IMR-90 (cell line): ENCODE results near the gene FKBP1B. TPM values are rescaled to one million over a fixed set of nuclear protein-coding genes. Genes with fewer than 3 reads are reported as not detected.

Experiments
- ATAC-seq: fragments of 200-7000 bp; cut with Tn5 transposase; 2 replicates; pipeline ENCODE4 v1.9.1; 2020; ENCODE audit warnings: low read depth, mild to moderate bottlenecking, moderate library complexity
- BruUV-seq: library from RNA; stranded (reverse); fragments of 400-500 nt; replicated peaks from 2 replicates; lab custom pipeline; 2021; lab: Mats Ljungman, UMichigan
- CTCF ChIA-PET: fragments of 300-600 bp; formaldehyde crosslinking; extraction: SDS; loops from one replicate; lab custom pipeline; 2021; ENCODE audit warnings: antibody characterized with exemption; lab: Yijun Ruan, JAX
- POLR2A ChIA-PET: fragments of 300-600 bp; sonication (Branson Sonifier 250); formaldehyde crosslinking; loops from one replicate; lab custom pipeline; 2022; ENCODE audit warnings: antibody characterized with exemption; ENCODE audit not compliant: unreplicated experiment; lab: Charles Lee
- DNase-seq: peaks from one replicate; pipeline ENCODE4 v3.0.0; 2013
- H2AFZ ChIP-seq: replicated peaks from 2 replicates; pipeline ENCODE3; 2013; ENCODE audit warnings: low read length, mild to moderate bottlenecking; ENCODE audit not compliant: poor library complexity
- H2AK5ac ChIP-seq: 2 replicates; pipeline ENCODE4 v1.6.1; 2013; ENCODE audit warnings: low read depth, low read length, inconsistent platforms
- H2AK9ac ChIP-seq: replicated peaks from 2 replicates; pipeline ENCODE3; 2013; ENCODE audit warnings: mild to moderate bottlenecking, low read depth, low read length, moderate library complexity; ENCODE audit not compliant: poor library complexity
- H2BK120ac ChIP-seq: 2 replicates; pipeline ENCODE4 v1.6.1; 2013; ENCODE audit warnings: low read depth, low read length, inconsistent platforms
- H2BK15ac ChIP-seq: 3 replicates; pipeline ENCODE4 v1.6.1; 2013; ENCODE audit warnings: low read depth, low read length, inconsistent platforms
- H2BK20ac ChIP-seq: 2 replicates; pipeline ENCODE4 v1.6.1; 2013; ENCODE audit warnings: low read depth, mild to moderate bottlenecking, inconsistent platforms, low read length, moderate library complexity
- H2BK5ac ChIP-seq: 2 replicates; pipeline ENCODE4 v1.6.1; 2013; ENCODE audit warnings: mild to moderate bottlenecking, low read depth, low read length, inconsistent platforms; ENCODE audit not compliant: poor library complexity, severe bottlenecking
- H3K14ac ChIP-seq: replicated peaks from 2 replicates; pipeline ENCODE4 v1.6.1; 2013; ENCODE audit warnings: low read depth, low read length, inconsistent platforms
- H3K18ac ChIP-seq: 2 replicates; pipeline ENCODE4 v1.6.1; 2013; ENCODE audit warnings: low read depth, low read length, control low read depth
- H3K23ac ChIP-seq: 2 replicates; pipeline ENCODE4 v1.6.1; 2013; ENCODE audit warnings: low read depth, low read length, inconsistent platforms
- H3K27ac ChIP-seq: 2 replicates; pipeline ENCODE4 v1.5.1; 2013; ENCODE audit warnings: mild to moderate bottlenecking, control low read depth, low read length; ENCODE audit not compliant: insufficient read depth
- H3K27me3 ChIP-seq: 2 replicates; pipeline ENCODE4 v1.6.1; 2013; ENCODE audit warnings: low read length; ENCODE audit not compliant: control insufficient read depth, insufficient read depth
- H3K36me3 ChIP-seq: 2 replicates; pipeline ENCODE4 v1.6.1; 2013; ENCODE audit warnings: low read length, mixed read lengths; ENCODE audit not compliant: control insufficient read depth, insufficient read depth
- H3K4ac ChIP-seq: 2 replicates; pipeline ENCODE4 v1.6.1; 2013; ENCODE audit warnings: low read depth, low read length, inconsistent platforms
- H3K4me1 ChIP-seq: 2 replicates; pipeline ENCODE4 v1.6.1; 2013; ENCODE audit warnings: low read length, mixed read lengths; ENCODE audit not compliant: control insufficient read depth, insufficient read depth
- H3K4me2 ChIP-seq: 2 replicates; pipeline ENCODE4 v1.6.1; 2013; ENCODE audit warnings: low read depth, mild to moderate bottlenecking, control low read depth, low read length, moderate library complexity
- H3K4me3 ChIP-seq: 2 replicates; pipeline ENCODE4 v1.5.1; 2013; ENCODE audit warnings: low read depth, mild to moderate bottlenecking, control low read depth, low read length, moderate library complexity; ENCODE audit not compliant: insufficient read depth
- H3K56ac ChIP-seq: 2 replicates; pipeline ENCODE4 v1.6.1; 2013; ENCODE audit warnings: low read length, inconsistent platforms; ENCODE audit not compliant: insufficient read depth; ENCODE audit errors: extremely low read depth
- H3K79me1 ChIP-seq, 2 experiments: 2 replicates each; pipeline ENCODE4 v1.6.1; 2013; ENCODE audit warnings: low read length in 2 of 2, inconsistent platforms in 1 of 2, low read depth in 1 of 2
- H3K9ac ChIP-seq: 2 replicates; pipeline ENCODE4 v1.6.1; 2013; ENCODE audit warnings: low read depth, low read length, control low read depth
- H3K9me1 ChIP-seq: 2 replicates; pipeline ENCODE4 v1.6.1; 2013; ENCODE audit warnings: low read length, inconsistent platforms; ENCODE audit not compliant: insufficient read depth
- H3K9me3 ChIP-seq: 2 replicates; pipeline ENCODE4 v1.6.1; 2013; ENCODE audit warnings: low read length; ENCODE audit not compliant: control insufficient read depth, insufficient read depth
- H4K20me1 ChIP-seq: 2 replicates; pipeline ENCODE4 v1.6.1; 2013; ENCODE audit warnings: low read length, inconsistent platforms; ENCODE audit not compliant: insufficient read depth
- H4K5ac ChIP-seq: 2 replicates; pipeline ENCODE4 v1.6.1; 2013; ENCODE audit warnings: mild to moderate bottlenecking, low read depth, low read length, control low read depth
- H4K8ac ChIP-seq, 2 experiments: 2 replicates each; pipeline ENCODE4 v1.6.1; 2013; ENCODE audit warnings: low read depth in 2 of 2, low read length in 2 of 2, control low read depth in 1 of 2, inconsistent platforms in 1 of 2
- H4K91ac ChIP-seq: 2 replicates; pipeline ENCODE4 v1.6.1; 2013; ENCODE audit warnings: low read depth, low read length, inconsistent platforms; ENCODE audit not compliant: insufficient read depth
- BHLHE40 ChIP-seq: fragments of 150-350 bp; IDR thresholded peaks from 2 replicates; pipeline ENCODE4 v1.6.1; 2016; ENCODE audit warnings: mild to moderate bottlenecking, low read depth, low read length
- CEBPB ChIP-seq: IDR thresholded peaks from 2 replicates; pipeline ENCODE4 v1.6.1; 2012; ENCODE audit warnings: low read depth, low read length, improper control_type of control experiment
- ELK1 ChIP-seq: fragments of 150-350 bp; IDR thresholded peaks from 2 replicates; pipeline ENCODE4 v1.6.1; 2016; ENCODE audit warnings: low read depth, mild to moderate bottlenecking, low read length, moderate library complexity, borderline replicate concordance
- FOS ChIP-seq: fragments of 150-350 bp; IDR thresholded peaks from 2 replicates; pipeline ENCODE4 v1.6.1; 2016; ENCODE audit warnings: low read depth, low read length
- MAFK ChIP-seq: IDR thresholded peaks from 2 replicates; pipeline ENCODE4 v1.6.1; 2012; ENCODE audit warnings: low read depth, low read length, improper control_type of control experiment
- MAZ ChIP-seq: IDR thresholded peaks from 2 replicates; pipeline ENCODE4 v1.6.1; 2012; ENCODE audit warnings: low read depth, mild to moderate bottlenecking, low read length, improper control_type of control experiment, moderate library complexity, borderline replicate concordance
- MXI1 ChIP-seq: IDR thresholded peaks from 2 replicates; pipeline ENCODE4 v1.6.1; 2012; ENCODE audit warnings: low read depth, mild to moderate bottlenecking, low read length, moderate library complexity, borderline replicate concordance
- NFE2L2 ChIP-seq: fragments of 150-350 bp; IDR thresholded peaks from 2 replicates; pipeline ENCODE4 v1.6.1; 2016; ENCODE audit warnings: low read depth, mild to moderate bottlenecking, low read length
- POLR2A ChIP-seq: IDR thresholded peaks from 2 replicates; pipeline ENCODE4 v1.6.1; 2012; ENCODE audit warnings: mild to moderate bottlenecking, low read depth, low read length
- RAD21 ChIP-seq: IDR thresholded peaks from 2 replicates; pipeline ENCODE4 v1.6.1; 2012; ENCODE audit warnings: low read length, improper control_type of control experiment
- RCOR1 ChIP-seq: IDR thresholded peaks from 2 replicates; pipeline ENCODE4 v1.6.1; 2012; ENCODE audit warnings: mild to moderate bottlenecking, low read length, improper control_type of control experiment; ENCODE audit not compliant: insufficient replicate concordance
- RFX5 ChIP-seq: IDR thresholded peaks from 2 replicates; pipeline ENCODE4 v1.8.0; 2012; ENCODE audit warnings: low read depth, mild to moderate bottlenecking, low read length, moderate library complexity
- SMC3 ChIP-seq: fragments of 150-350 bp; IDR thresholded peaks from 2 replicates; pipeline ENCODE4 v1.6.1; 2016; ENCODE audit warnings: low read depth, mild to moderate bottlenecking, antibody characterized with exemption, low read length, moderate library complexity
- USF2 ChIP-seq: fragments of 150-350 bp; IDR thresholded peaks from 2 replicates; pipeline ENCODE4 v1.6.1; 2017; ENCODE audit warnings: mild to moderate bottlenecking, antibody characterized with exemption, low read length, low read depth
- WGBS, 2 experiments: methylation state at CpG; one replicate each; pipeline versions ENCODE4 v1.1.5 to v1.1.7; 2013; ENCODE audit warnings: missing lambda C conversion rate in 2 of 2; ENCODE audit not compliant: insufficient read length in 1 of 2; ENCODE audit errors: extremely low coverage in 2 of 2; 5-methylcytosine and 5-hydroxymethylcytosine counted together
- dilution Hi-C: fragments of 300-500 bp; cut with HindIII; formaldehyde crosslinking; loops from one replicate; pipeline ENCODE4 v1.14.3; 2018; ENCODE audit warnings: low sequenced_read_pairs; ENCODE audit not compliant: unreplicated experiment
- in situ Hi-C: fragments of 300-500 bp; cut with MboI; formaldehyde crosslinking; loops from 3 replicates; pipeline ENCODE4 v1.14.3; 2019; ENCODE audit warnings: low sequenced_read_pairs, inconsistent platforms, mixed read lengths
- intact Hi-C: fragments of 100-400 bp; cut with micrococcal nuclease; formaldehyde crosslinking; loops from 2 replicates; pipeline ENCODE4 v1.10.0; 2022
- polyA plus RNA-seq, 3 experiments: library from polyadenylated mRNA; depleted of rRNA; stranded (reverse); fragments of >200 nt; gene quantifications; 2 replicates each; pipeline ENCODE4 v1.2.3, GENCODE V29; 2012; ENCODE audit warnings: low replicate concordance in 1 of 3
- total RNA-seq: library from RNA; depleted of rRNA; stranded (reverse); fragments of >200 nt; gene quantifications from 2 replicates; pipeline ENCODE4 v1.2.3, GENCODE V29; 2012

The FKBP1B gene
- total and polyA plus RNA-seq, 2 of the 4 experiments (the other 2 are of a cell fraction) = 10.2 to 15.1 TPM

- Histone ChIP-seq H2BK20ac (no peak overlapping the region), H4K5ac (no peak overlapping the region), H2AK9ac (peak overlapping the region; percentile 44), H2BK15ac (no peak overlapping the region), H4K91ac (no peak overlapping the region), H3K4me1 (peaks cover 1% of the 10 kb centered on the region; the same call in 1 of the 2 replicates), H3K4me2 (no peak overlapping the region; the same call in 1 of the 2 replicates), H4K20me1 (no peaks in the 10 kb centered on the region), H3K9ac (no peak overlapping the region), H3K27ac (no peak overlapping the region), H3K79me1 (no peaks in the 10 kb centered on the region; a peak in 1 of 4 replicates), H3K23ac (no peak overlapping the region), H3K9me3 (no peaks in the 10 kb centered on the region), H2BK120ac (no peak overlapping the region), H3K27me3 (peaks cover 8% of the 10 kb centered on the region), H3K4me3 (no peak overlapping the region), H3K9me1 (peaks cover 11% of the 10 kb centered on the region), H2AFZ (peak overlapping the region; percentile 87), H3K14ac (no peak overlapping the region), H3K56ac (no peak overlapping the region), H2AK5ac (no peak overlapping the region), H3K4ac (no peak overlapping the region), H3K18ac (no peak overlapping the region), H4K8ac (no peak overlapping the region), H3K36me3 (no peaks in the 10 kb centered on the region), H2BK5ac (no peak overlapping the region)
- ATAC-seq = no peak
- dilution Hi-C loops = no loop called here
- ChIA-PET CTCF (no interaction called here), POLR2A (interaction anchor here (0.6 kb wide), 1 partner anchor 211 kb away, joined by 3 read pairs; no protein-coding TSS in a partner anchor)
- TF ChIP-seq FOS (no peak), RCOR1 (no peak), CEBPB (no peak), MAZ (no peak), NFE2L2 (no peak), POLR2A (no peak), USF2 (no peak), RFX5 (no peak), ELK1 (no peak), MAFK (no peak), RAD21 (no peak), SMC3 (no peak), MXI1 (no peak), BHLHE40 (no peak)
- in situ Hi-C loops = no loop called here
- no peak for DNase-seq
- intact Hi-C loops = no loop called here
- 100% methylated on average over 1 of the region's 9 CpGs; no CpG with 5 or more reads in 1 of the 2 experiments for WGBS, 2 experiments
- no TSS peak for BruUV-seq
Observed at GRCh38 chr2:24009367-24009679, 40.2 kb upstream of the FKBP1B start.
